HEK293 (cell line): Measurements from ENCODE around the gene SLC25A19.
A peak's percentile ranks its signal among the peaks of the same experiment; 100 is the strongest.

Experiments
- CTCF ChIP-seq: fragments of 450-650 bp; formaldehyde crosslinking; IDR thresholded peaks from 2 replicates; pipeline ENCODE4 v1.5.1; 2016; ENCODE audit warnings: missing biosample characterization, missing genetic modification characterization
- KLF1 ChIP-seq: fragments of 450-650 bp; formaldehyde crosslinking; IDR thresholded peaks from 2 replicates; pipeline ENCODE4 v1.5.1; 2016; ENCODE audit warnings: missing biosample characterization, missing genetic modification characterization
- KLF10 ChIP-seq: fragments of 450-650 bp; IDR thresholded peaks from 2 replicates; pipeline ENCODE4 v1.5.1; 2018; ENCODE audit warnings: missing biosample characterization, mild to moderate bottlenecking, missing genetic modification characterization
- KLF7 ChIP-seq: fragments of 450-650 bp; formaldehyde crosslinking; IDR thresholded peaks from 2 replicates; pipeline ENCODE4 v1.5.1; 2016; ENCODE audit warnings: missing biosample characterization, missing genetic modification characterization, borderline replicate concordance
- MEIS1 ChIP-seq: sonication (generic); formaldehyde crosslinking; IDR thresholded peaks from 2 replicates; pipeline ENCODE4 v1.8.1; 2022; ENCODE audit warnings: missing genetic modification reagents, mild to moderate bottlenecking, borderline replicate concordance
- PRDM4 ChIP-seq: fragments of 450-650 bp; formaldehyde crosslinking; IDR thresholded peaks from 2 replicates; pipeline ENCODE4 v1.5.1; 2017; ENCODE audit warnings: missing biosample characterization, missing genetic modification characterization
- PRDM6 ChIP-seq: fragments of 450-650 bp; formaldehyde crosslinking; IDR thresholded peaks from 2 replicates; pipeline ENCODE4 v1.5.1; 2017; ENCODE audit warnings: missing biosample characterization, missing genetic modification characterization
- SCRT1 ChIP-seq: fragments of 450-650 bp; formaldehyde crosslinking; IDR thresholded peaks from 2 replicates; pipeline ENCODE4 v1.5.1; 2016; ENCODE audit warnings: missing biosample characterization, missing genetic modification characterization, borderline replicate concordance
- YY1 ChIP-seq: fragments of 450-650 bp; formaldehyde crosslinking; IDR thresholded peaks from 2 replicates; pipeline ENCODE4 v1.5.1; 2018; ENCODE audit warnings: missing biosample characterization, missing genetic modification characterization
- ZNF2 ChIP-seq: fragments of 450-650 bp; formaldehyde crosslinking; IDR thresholded peaks from 2 replicates; pipeline ENCODE4 v1.5.1; 2016; ENCODE audit warnings: missing biosample characterization, missing genetic modification characterization
- ZNF214 ChIP-seq: fragments of 450-650 bp; formaldehyde crosslinking; IDR thresholded peaks from 2 replicates; pipeline ENCODE4 v1.5.1; 2017; ENCODE audit warnings: missing biosample characterization, mild to moderate bottlenecking, missing genetic modification characterization, borderline replicate concordance
- ZNF239 ChIP-seq: fragments of 450-650 bp; formaldehyde crosslinking; IDR thresholded peaks from 2 replicates; pipeline ENCODE4 v1.5.1; 2016; ENCODE audit warnings: missing biosample characterization, missing genetic modification characterization
- ZNF274 ChIP-seq, 2 experiments: fragments of 200-500 bp in 1 of 2; fragments of 450-650 bp in 1 of 2; sonication (Bioruptor generic) in 1 of 2; formaldehyde crosslinking in 1 of 2; IDR thresholded peaks; 2 replicates each; pipeline versions ENCODE4 v1.5.1 to v1.6.1; 2014 to 2016; ENCODE audit warnings: borderline replicate concordance in 1 of 2, inconsistent platforms in 1 of 2, low read length in 1 of 2, missing biosample characterization in 1 of 2, missing genetic modification characterization in 1 of 2
- ZNF292 ChIP-seq: fragments of 450-650 bp; formaldehyde crosslinking; IDR thresholded peaks from 2 replicates; pipeline ENCODE4 v1.5.1; 2016; ENCODE audit warnings: low read depth, missing biosample characterization, missing genetic modification characterization, borderline replicate concordance
- ZNF311 ChIP-seq: fragments of 450-650 bp; formaldehyde crosslinking; IDR thresholded peaks from 2 replicates; pipeline ENCODE4 v1.5.1; 2017; ENCODE audit warnings: missing biosample characterization, missing genetic modification characterization, borderline replicate concordance
- ZNF366 ChIP-seq: fragments of 450-650 bp; formaldehyde crosslinking; conservative IDR thresholded peaks from 2 replicates; pipeline ENCODE4 v1.5.1; 2016; ENCODE audit warnings: missing biosample characterization, missing genetic modification characterization
- ZNF391 ChIP-seq: fragments of 450-650 bp; formaldehyde crosslinking; IDR thresholded peaks from 2 replicates; pipeline ENCODE4 v1.5.1; 2016; ENCODE audit warnings: low read depth, missing biosample characterization, missing genetic modification characterization, borderline replicate concordance
- ZNF514 ChIP-seq: fragments of 450-650 bp; formaldehyde crosslinking; IDR thresholded peaks from 2 replicates; pipeline ENCODE4 v1.5.1; 2016; ENCODE audit warnings: missing biosample characterization, missing genetic modification characterization
- ZNF530 ChIP-seq: fragments of 450-650 bp; formaldehyde crosslinking; IDR thresholded peaks from 2 replicates; pipeline ENCODE4 v1.5.1; 2016; ENCODE audit warnings: low read depth, missing biosample characterization, missing genetic modification characterization
- ZNF555 ChIP-seq: fragments of 450-650 bp; formaldehyde crosslinking; conservative IDR thresholded peaks from 2 replicates; pipeline ENCODE4 v1.5.1; 2017; ENCODE audit warnings: missing biosample characterization, mild to moderate bottlenecking, missing genetic modification characterization, inconsistent platforms
- ZNF621 ChIP-seq: fragments of 450-650 bp; formaldehyde crosslinking; IDR thresholded peaks from 2 replicates; pipeline ENCODE4 v1.5.1; 2017; ENCODE audit warnings: missing biosample characterization, missing genetic modification characterization
- ZNF626 ChIP-seq: fragments of 450-650 bp; sonication (Bioruptor Pico); formaldehyde crosslinking; IDR thresholded peaks from 2 replicates; pipeline ENCODE4 v1.5.1; 2018; ENCODE audit warnings: missing biosample characterization, missing genetic modification characterization, inconsistent platforms
- ZNF645 ChIP-seq: fragments of 450-650 bp; formaldehyde crosslinking; IDR thresholded peaks from 2 replicates; pipeline ENCODE4; 2016; ENCODE audit warnings: missing biosample characterization, missing genetic modification characterization
- ZNF670 ChIP-seq: fragments of 450-650 bp; formaldehyde crosslinking; IDR thresholded peaks from 2 replicates; pipeline ENCODE4 v1.5.1; 2016; ENCODE audit warnings: missing biosample characterization, missing genetic modification characterization, low read depth
- ZNF777 ChIP-seq: fragments of 450-650 bp; formaldehyde crosslinking; IDR thresholded peaks from 2 replicates; pipeline ENCODE4 v1.5.1; 2017; ENCODE audit warnings: missing biosample characterization, missing genetic modification characterization, borderline replicate concordance
- ZNF785 ChIP-seq: fragments of 450-650 bp; formaldehyde crosslinking; IDR thresholded peaks from 2 replicates; pipeline ENCODE4 v1.5.1; 2016; ENCODE audit warnings: missing biosample characterization, missing genetic modification characterization
- ZNF792 ChIP-seq: fragments of 450-650 bp; formaldehyde crosslinking; IDR thresholded peaks from 2 replicates; pipeline ENCODE4 v1.5.1; 2016; ENCODE audit warnings: missing biosample characterization, missing genetic modification characterization
- ZNF837 ChIP-seq: fragments of 450-650 bp; formaldehyde crosslinking; IDR thresholded peaks from 2 replicates; pipeline ENCODE4 v1.5.1; 2016; ENCODE audit warnings: missing biosample characterization, missing genetic modification characterization
- ZSCAN4 ChIP-seq: fragments of 450-650 bp; formaldehyde crosslinking; IDR thresholded peaks from 2 replicates; pipeline ENCODE4 v1.5.1; 2017; ENCODE audit warnings: missing biosample characterization, missing genetic modification characterization
- ZSCAN5A ChIP-seq: fragments of 450-650 bp; formaldehyde crosslinking; IDR thresholded peaks from 2 replicates; pipeline ENCODE4 v1.5.1; 2016; ENCODE audit warnings: missing biosample characterization, missing genetic modification characterization

SLC25A19 gene

GRCh38 chr17:75261336-75262111 is 27.7 kb downstream of the SLC25A19 start, which contains the start of the genes GGA3 and MRPS7 (continued):
- TF ChIP-seq ZNF292 (no peak), MEIS1 (CRISPR knock-in tag) (no peak), ZNF311 (tag by site-specific recombination) (no peak), KLF7 (tag by site-specific recombination) (peak; percentile 71), ZNF274 (IDR thresholded peaks at IDR 0.05; ENCODE audit: low read length) (no peak), ZNF274 (tag by site-specific recombination; IDR thresholded peaks at IDR 0.05; ENCODE audit: borderline replicate concordance) (no peak), ZNF626 (tag by site-specific recombination) (no peak), ZNF792 (tag by site-specific recombination) (no peak), ZSCAN4 (tag by site-specific recombination) (no peak; the same call in 1 of the 2 replicates), ZNF645 (no peak), ZNF837 (no peak), ZNF391 (no peak), YY1 (tag by site-specific recombination) (peak; percentile 95), KLF10 (tag by site-specific recombination) (peak; percentile 82), KLF1 (peak; percentile 78), ZNF785 (tag by site-specific recombination) (no peak), ZSCAN5A (tag by site-specific recombination) (0 out of 2 replicates have a peak, but pooled peaks have one; percentile 28), ZNF530 (tag by site-specific recombination) (no peak), PRDM6 (tag by site-specific recombination) (no peak), CTCF (tag by site-specific recombination) (peak; percentile 42; the same call in 1 of the 2 replicates), ZNF555 (tag by site-specific recombination) (no peak), ZNF239 (tag by site-specific recombination) (no peak), ZNF214 (tag by site-specific recombination) (no peak), ZNF2 (tag by site-specific recombination) (peak; percentile 65; the same call in 1 of the 2 replicates), SCRT1 (no peak), ZNF366 (tag by site-specific recombination) (no peak), ZNF777 (tag by site-specific recombination) (no peak), PRDM4 (tag by site-specific recombination) (peak; percentile 28), ZNF514 (no peak), ZNF670 (tag by site-specific recombination) (no peak), ZNF621 (tag by site-specific recombination) (no peak)
